Gastrocnemius medialis (tissue), 4 donors: ENCODE measurements around the gene KCNT1. TPM values are rescaled to one million over a fixed set of nuclear protein-coding genes. Genes with fewer than 3 reads are reported as not detected.

Source experiments
- ATAC-seq, 2 donors: fragments of 150-250 bp; one replicate each; pipeline ENCODE4 v1.9.1; 2016
- DNase-seq, 2 donors: peaks; one replicate each; pipeline ENCODE4 v3.0.0-alpha.2; 2019
- H3K27ac ChIP-seq, 4 donors: fragments of 200-600 bp; sonication (generic); 1 replicate in 1 of 4; 2 replicates in 3 of 4; pipeline ENCODE4 v1.5.1; 2016 to 2018; ENCODE audit warnings: mild to moderate bottlenecking in 2 of 4, moderate library complexity in 1 of 4
- H3K27me3 ChIP-seq, 3 donors: fragments of 200-600 bp; sonication (generic) in 2 of 3; 1 replicate in 1 of 3; 2 replicates in 2 of 3; pipeline versions ENCODE4 v1.5.1 to v1.6.0; 2016 to 2019; ENCODE audit warnings: mild to moderate bottlenecking in 1 of 3, moderate library complexity in 1 of 3
- H3K36me3 ChIP-seq, 2 donors: fragments of 200-600 bp; sonication (generic) in 1 of 2; one replicate each; pipeline ENCODE4 v1.5.1; 2017 to 2018
- H3K4me1 ChIP-seq, 2 donors: fragments of 200-600 bp; sonication (generic) in 1 of 2; one replicate each; pipeline ENCODE4 v1.5.1; 2016 to 2017; ENCODE audit warnings: mild to moderate bottlenecking in 2 of 2
- H3K4me3 ChIP-seq, 4 donors: fragments of 200-600 bp; sonication (generic) in 3 of 4; 1 replicate in 1 of 4; 2 replicates in 3 of 4; pipeline ENCODE4 v1.5.1; 2016 to 2019; ENCODE audit warnings: mild to moderate bottlenecking in 2 of 4
- H3K9me3 ChIP-seq, 3 donors: fragments of 200-600 bp; sonication (generic) in 2 of 3; 1 replicate in 1 of 3; 2 replicates in 2 of 3; pipeline ENCODE4 v1.5.1; 2016 to 2019
- CTCF ChIP-seq, 5 experiments: fragments of 450-650 bp in 3 of 5; fragments of 200-600 bp in 2 of 5; sonication (generic) in 2 of 5; IDR thresholded peaks in 4 of 5; conservative IDR thresholded peaks in 1 of 5; 1 replicate in 4 of 5; 2 replicates in 1 of 5; pipeline ENCODE4 v1.5.1; 2016 to 2019; ENCODE audit warnings: antibody characterized with exemption in 5 of 5, mild to moderate bottlenecking in 3 of 5, moderate library complexity in 3 of 5
- POLR2A ChIP-seq, 2 donors: fragments of 450-650 bp; IDR thresholded peaks; one replicate each; pipeline ENCODE4 v1.6.1; 2017; ENCODE audit warnings: antibody characterized with exemption in 2 of 2, mild to moderate bottlenecking in 2 of 2, moderate library complexity in 2 of 2
- in situ Hi-C, 4 donors: fragments of 200-750 bp; cut with MboI; loops; one replicate each; pipeline versions ENCODE4 v1.15.0 to v1.8.0; 2017; ENCODE audit warnings: low sequenced_read_pairs in 4 of 4
- intact Hi-C: fragments of 100-400 bp; cut with DNase I; formaldehyde crosslinking; loops from one replicate; pipeline ENCODE4 v1.15.1; 2023; ENCODE audit warnings: low total_unique reads
- total RNA-seq, 4 donors: library from RNA; depleted of rRNA; stranded (reverse); fragments of >200 nt; gene quantifications; one replicate each; pipeline versions ENCODE4 v1.1.0 to v1.2.3, GENCODE V29; 2016

KCNT1 gene
- total RNA-seq, 4 donors from 2014 or later: 2.3 to 8.7 (median 5.3) TPM

- H3K27ac ChIP-seq: no peak overlapping the region
- no peaks in the 10 kb centered on the region for H3K36me3 ChIP-seq
- H3K4me3 ChIP-seq: no peak overlapping the region
- no peaks in the 10 kb centered on the region for H3K9me3 ChIP-seq
- no peak for DNase-seq
- intact Hi-C loops: no loop called here
- ATAC-seq: no peak
- H3K27me3 ChIP-seq: no peaks in the 10 kb centered on the region
- in situ Hi-C loops: no loop called here
- H3K4me1 ChIP-seq: peaks cover 9 to 11% of the 10 kb centered on the region in 2 donors
- TF ChIP-seq CTCF (IDR thresholded peaks at IDR 0.05 in 4 of 5, conservative IDR thresholded peaks at IDR 0.05 in 1 of 5): no peak
- TF ChIP-seq POLR2A (IDR thresholded peaks at IDR 0.05): no peak
These were observed 56.9 kb downstream of the KCNT1 start for GRCh38 chr9:135758870-135759269.

- no peak for TF ChIP-seq POLR2A (IDR thresholded peaks at IDR 0.05)
- no peak for TF ChIP-seq CTCF (IDR thresholded peaks at IDR 0.05 in 4 of 5, conservative IDR thresholded peaks at IDR 0.05 in 1 of 5)
- Histone ChIP-seq H3K27me3 (no peaks in the 10 kb centered on the region), H3K9me3 (no peaks in the 10 kb centered on the region), H3K4me1 (peaks cover 9 to 11% of the 10 kb centered on the region in 2 donors), H3K36me3 (no peaks in the 10 kb centered on the region), H3K27ac (no peak overlapping the region), H3K4me3 (no peak overlapping the region)
- ATAC-seq (no peak), DNase-seq (no peak)
- intact Hi-C loops: no loop called here
- in situ Hi-C loops: no loop called here
These were observed 57.8 kb downstream of the KCNT1 start for GRCh38 chr9:135759676-135760300.

- peaks cover 9 to 11% of the 10 kb centered on the region in 2 donors for H3K4me1 ChIP-seq
- ATAC-seq (no peak), DNase-seq (no peak)
- no peaks in the 10 kb centered on the region for H3K27me3 ChIP-seq
- no peaks in the 10 kb centered on the region for H3K36me3 ChIP-seq
- no peak overlapping the region for H3K4me3 ChIP-seq
- no peak for TF ChIP-seq CTCF (IDR thresholded peaks at IDR 0.05 in 4 of 5, conservative IDR thresholded peaks at IDR 0.05 in 1 of 5)
- no peak for TF ChIP-seq POLR2A (IDR thresholded peaks at IDR 0.05)
- H3K27ac ChIP-seq: no peak overlapping the region
- intact Hi-C loops (no loop called here), in situ Hi-C loops (no loop called here)
- H3K9me3 ChIP-seq: no peaks in the 10 kb centered on the region
These were observed 58.5 kb downstream of the KCNT1 start for GRCh38 chr9:135760465-135760864.

- Histone ChIP-seq H3K27ac (no peak overlapping the region), H3K9me3 (no peaks in the 10 kb centered on the region), H3K36me3 (no peaks in the 10 kb centered on the region), H3K27me3 (no peaks in the 10 kb centered on the region), H3K4me1 (peaks cover 9 to 11% of the 10 kb centered on the region in 2 donors), H3K4me3 (no peak overlapping the region)
- no peak for TF ChIP-seq POLR2A (IDR thresholded peaks at IDR 0.05)
- no peak for TF ChIP-seq CTCF (IDR thresholded peaks at IDR 0.05 in 4 of 5, conservative IDR thresholded peaks at IDR 0.05 in 1 of 5)
- DNase-seq (no peak), ATAC-seq (no peak)
- in situ Hi-C loops (no loop called here), intact Hi-C loops (no loop called here)
These were observed 59.3 kb downstream of the KCNT1 start for GRCh38 chr9:135761150-135761844.
